Mesenteric fat pad (tissue), 1 donor: ENCODE results near the gene PATJ. TPM values are rescaled to one million over a fixed set of nuclear protein-coding genes. Genes with fewer than 3 reads are reported as not detected.
"Not testable (repeated sequence)": the region's sequence is repeated elsewhere in the genome, so short reads cannot be mapped to it uniquely, and the experiment has no call there.

Source experiments
- DNase-seq: peaks from one replicate; pipeline ENCODE4 v3.0.0-alpha.2; 2020; ENCODE audit warnings: low spot score
- total RNA-seq: library from RNA; stranded (reverse); fragmentation: NEBNext Ultra II Directional; extraction: Animal tissue kit (Norgen Biotek cat#: 25700); gene quantifications from one replicate; pipeline ENCODE4 v1.2.1, GENCODE V29; 2021
- donor health status: DM: yes; HTN: yes; CAD: no.

PATJ gene
- total RNA-seq, 1 donor from 2014 or later: 11.1 TPM

DNA sequence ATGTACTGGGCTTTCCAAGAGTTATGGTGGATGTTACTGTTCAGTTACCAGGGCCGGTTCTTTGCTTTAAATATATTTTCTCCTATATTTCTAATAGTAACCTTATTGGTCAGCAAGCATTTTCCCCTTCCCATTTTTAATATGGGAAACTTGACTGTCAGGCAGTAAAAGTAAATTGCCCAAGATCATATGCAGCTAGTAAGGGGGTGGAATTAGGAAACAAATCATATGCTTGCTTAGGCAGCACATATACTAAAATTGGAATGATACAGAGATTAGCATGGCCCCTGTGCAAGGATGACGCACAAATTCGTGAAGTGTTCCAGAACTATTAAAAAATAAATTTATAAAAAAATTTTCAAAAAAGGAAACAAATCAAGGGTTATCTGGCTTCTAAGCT, 73.9 kb downstream of the PATJ start:
- DNase-seq: no peak

DNA sequence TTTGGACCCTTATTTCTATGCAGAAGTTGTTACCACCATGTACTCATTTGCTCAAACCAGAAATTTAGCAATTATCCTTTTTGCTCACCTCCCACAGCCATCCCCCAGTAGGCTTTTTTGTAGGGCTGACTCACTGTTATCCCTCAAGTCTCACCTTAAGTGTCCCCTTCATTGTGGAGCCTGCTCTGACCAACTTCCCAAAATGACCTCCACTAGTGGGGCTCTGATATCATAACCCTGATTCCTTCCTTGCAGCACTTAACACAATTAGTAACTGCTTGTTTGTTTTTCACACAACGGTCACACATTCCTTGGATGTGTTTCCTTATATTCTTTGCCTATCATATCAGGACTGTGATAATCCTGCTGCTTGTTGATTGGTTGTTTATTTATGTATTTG, 76.7 kb downstream of the PATJ start:
- DNase-seq: no peak

DNA sequence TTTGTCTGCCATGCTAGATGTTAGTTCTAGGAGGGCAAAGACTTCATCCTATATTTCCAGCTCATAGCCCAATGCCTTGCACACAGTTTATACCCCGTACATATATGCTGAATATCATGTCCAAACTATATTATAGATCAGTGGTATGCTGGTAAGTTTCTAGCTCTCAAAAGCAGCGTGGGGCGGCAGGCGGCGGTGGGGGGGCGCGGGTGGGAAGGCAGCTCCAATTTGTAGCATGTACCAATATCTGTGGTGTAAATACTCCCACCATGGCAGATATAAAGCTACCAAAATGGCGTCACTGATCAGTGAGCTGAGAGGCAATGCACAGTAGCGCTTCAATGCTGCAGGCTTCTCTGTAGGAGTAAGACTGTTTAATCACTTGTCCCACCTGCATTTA, 77.1 kb downstream of the PATJ start:
- no peak for DNase-seq

DNA sequence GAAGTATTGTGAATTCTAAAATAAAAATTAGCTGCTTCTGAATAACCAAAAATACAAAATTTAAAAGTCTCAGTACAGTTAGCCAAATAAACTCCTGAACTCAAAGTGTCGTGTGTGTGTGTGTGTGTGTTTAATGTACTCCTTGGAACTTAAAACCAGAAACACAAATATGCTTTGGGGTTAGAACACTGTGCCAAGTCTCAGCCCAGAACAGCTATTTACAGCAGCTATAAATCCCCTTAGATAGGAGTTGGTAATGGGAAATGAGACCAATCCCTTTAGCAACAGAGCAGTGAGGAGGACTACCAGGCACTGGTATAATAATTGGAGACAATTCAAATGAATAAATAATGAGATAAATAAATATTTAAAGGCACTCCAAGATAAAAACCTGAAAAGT, 83.1 kb downstream of the PATJ start:
- DNase-seq: no peak

DNA sequence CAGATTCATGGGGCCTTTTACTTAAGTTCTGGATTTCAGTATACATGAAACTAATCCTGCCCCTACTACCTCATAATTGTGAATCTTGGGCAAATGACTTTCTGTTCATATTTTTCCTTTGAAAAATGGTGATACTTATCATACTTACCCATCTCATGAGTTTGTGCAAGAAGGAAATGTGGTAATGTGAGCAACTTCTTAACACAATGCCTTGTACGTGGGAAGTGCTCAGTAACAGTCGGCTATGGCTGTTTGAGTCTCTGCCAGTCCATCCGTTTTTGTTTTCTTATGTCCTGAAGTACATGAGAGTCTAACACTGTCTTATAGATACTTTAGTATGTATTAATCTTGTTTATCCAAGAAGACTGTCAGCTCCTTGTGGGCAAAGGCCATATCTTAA, 86.5 kb downstream of the PATJ start:
- no peak for DNase-seq

DNA sequence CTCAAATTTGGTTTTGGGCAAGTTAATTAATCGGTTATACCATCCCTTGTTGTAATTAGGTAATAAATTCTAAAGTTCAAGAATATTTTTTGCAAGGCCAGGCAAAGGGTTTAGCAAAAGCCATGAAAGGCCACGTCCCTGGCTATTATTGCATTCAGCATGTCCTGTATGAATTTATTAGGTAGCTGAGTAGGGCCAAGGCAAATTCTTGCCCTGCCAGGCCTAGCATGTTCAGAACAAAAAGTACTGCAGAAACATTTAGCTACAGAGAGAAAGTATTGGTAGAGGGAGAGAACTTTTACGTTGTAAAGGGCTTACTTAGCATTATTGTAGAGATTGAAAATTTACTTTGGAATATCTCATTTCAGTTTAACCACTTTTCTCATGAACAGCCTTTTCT, 94.4 kb downstream of the PATJ start:
- no peak for DNase-seq

DNA sequence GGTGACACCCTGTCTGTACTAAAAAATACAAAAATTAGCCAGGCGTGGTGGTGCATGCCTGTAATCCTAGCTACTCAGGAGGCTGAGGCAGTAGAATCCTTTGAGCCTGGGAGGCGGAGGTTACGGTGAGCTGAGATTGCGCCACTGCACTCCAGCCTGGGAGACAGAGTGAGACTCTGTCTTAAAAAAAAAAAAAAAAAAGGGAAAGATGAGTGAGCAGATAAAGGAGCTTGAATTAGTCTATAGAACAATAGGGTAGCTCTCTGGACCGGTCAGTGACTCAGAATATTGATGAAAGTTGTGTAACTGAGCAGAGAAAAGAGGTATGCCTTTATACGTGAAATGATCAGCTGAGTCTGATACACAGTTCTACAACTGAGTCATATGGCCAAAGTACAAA, 95.3 kb downstream of the PATJ start:
- not testable (repeated sequence) for DNase-seq

DNA sequence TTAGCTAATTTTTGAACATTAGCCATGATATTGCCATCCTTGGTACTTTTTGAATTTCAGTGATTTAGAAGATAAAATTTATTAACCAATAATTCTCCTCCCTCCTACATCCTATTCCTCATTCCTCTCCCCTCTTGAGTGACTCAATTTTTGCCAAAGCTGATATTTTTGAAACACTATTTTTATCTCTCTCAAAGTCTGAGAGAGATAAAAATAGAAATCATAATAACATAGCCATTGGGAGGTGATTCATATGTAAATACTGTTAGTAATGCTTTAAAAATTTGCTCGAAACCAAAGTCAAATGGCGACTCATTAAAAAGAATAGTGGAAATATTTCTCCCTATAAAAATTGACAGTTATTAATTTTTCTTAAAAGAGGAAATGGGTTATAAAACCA, 97.4 kb downstream of the PATJ start:
- DNase-seq: no peak

DNA sequence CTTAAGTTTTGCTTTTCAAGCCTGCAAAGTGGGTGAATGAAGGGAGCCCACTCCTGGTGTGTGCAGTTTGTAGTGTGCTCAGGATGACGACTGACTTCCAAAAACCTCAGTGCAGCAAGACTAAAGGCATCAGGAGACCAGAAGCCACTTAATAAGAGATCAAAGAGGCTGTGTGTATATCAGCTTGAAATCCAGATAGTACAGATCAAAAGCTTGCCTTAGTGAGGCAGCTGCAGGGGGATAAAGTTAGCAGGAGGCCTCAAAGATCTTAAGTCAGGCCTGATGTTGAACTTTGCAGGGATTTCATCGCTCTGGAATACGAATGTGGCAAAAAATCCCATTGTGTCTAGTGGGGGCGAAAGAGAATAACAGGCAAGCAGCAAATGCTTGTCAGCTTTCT, 99.8 kb downstream of the PATJ start:
- DNase-seq: no peak

DNA sequence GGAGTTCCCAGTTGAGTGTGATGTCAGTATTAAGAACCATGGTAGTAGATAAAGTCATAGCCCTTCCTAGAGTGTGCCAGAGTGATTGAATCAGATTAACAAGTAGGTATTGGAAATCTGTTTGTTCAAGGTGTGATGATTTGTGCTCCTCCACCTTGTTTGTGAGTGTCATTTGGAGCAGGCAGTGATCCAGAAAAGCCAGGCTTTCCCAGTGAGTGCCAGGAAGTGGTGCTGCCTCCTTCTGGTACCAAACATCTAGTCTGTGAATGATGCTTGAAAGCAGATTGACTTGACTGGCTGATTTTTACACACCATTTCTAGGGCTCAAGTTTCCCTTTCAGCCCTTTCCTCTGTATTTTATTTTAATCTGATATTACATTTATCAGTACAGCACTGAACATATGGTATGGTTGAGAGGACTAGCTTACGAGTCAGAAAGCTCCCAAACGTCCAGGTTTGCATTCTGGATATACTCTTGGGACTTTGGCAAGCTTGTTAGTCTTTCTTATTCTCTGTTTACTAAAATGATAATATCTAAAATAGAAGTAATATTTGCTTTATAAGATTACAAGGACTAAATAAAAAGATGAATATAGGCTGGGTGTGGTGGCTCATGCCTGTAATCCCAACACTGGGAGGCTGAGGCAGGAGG, 100.7 kb downstream of the PATJ start:
- DNase-seq: no peak

DNA sequence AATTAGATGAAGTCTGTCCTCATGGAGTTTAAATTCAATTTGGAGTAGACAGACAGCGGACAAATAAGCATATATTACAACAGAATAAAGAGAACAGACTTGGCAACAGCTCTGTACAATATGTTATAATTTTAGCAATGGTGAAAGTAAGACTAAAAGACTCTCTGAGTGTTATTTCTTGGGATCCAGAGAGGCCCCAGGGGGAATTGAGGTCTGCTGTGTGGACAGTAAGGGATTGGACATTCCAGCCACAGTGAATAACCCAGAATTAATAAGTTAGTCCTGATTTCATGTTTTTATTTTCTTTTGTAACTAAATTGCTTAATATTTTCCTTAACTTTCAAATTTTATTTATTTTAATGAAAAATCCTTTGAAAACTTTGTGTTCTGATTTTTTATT, 101.7 kb downstream of the PATJ start:
- no peak for DNase-seq

DNA sequence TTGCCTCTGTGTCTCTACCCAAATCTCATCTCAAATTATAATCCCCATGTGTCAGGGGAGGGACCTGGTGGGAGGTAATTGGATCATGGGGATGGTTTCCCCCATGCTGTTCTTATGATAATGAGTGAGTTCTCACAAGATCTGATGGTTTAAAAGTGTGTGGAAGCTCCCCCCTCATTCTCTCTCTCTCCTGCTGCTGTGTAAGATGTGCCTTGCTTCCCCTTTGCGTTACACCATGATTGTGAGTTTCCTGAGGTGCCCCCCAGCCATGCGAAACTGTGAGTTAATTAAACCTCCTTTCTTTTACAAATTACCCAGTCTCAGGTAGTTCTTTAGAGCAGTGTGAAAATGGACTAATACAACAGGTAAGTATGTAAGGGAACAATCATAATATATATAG, 102.4 kb downstream of the PATJ start:
- not testable (repeated sequence) for DNase-seq

DNA sequence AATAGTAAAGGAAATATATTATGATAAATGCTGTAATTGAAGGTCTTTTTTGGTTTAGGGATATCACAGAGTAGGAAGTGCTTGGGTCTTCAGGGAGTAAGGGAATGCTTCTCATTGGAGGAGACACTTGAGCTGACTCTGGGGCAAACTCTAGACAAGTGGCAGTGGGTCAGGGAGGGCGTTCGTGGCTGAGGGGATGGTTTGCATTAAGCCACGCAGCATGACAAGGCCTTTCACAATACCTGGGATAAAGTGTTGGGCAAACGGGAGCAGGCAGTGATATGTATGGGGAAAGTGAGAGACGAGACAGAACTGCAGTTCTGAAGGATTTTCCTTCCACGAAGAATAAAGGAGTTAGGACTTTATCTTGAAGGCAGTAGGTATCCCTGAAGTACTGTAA, 109.0 kb downstream of the PATJ start:
- DNase-seq: no peak

DNA sequence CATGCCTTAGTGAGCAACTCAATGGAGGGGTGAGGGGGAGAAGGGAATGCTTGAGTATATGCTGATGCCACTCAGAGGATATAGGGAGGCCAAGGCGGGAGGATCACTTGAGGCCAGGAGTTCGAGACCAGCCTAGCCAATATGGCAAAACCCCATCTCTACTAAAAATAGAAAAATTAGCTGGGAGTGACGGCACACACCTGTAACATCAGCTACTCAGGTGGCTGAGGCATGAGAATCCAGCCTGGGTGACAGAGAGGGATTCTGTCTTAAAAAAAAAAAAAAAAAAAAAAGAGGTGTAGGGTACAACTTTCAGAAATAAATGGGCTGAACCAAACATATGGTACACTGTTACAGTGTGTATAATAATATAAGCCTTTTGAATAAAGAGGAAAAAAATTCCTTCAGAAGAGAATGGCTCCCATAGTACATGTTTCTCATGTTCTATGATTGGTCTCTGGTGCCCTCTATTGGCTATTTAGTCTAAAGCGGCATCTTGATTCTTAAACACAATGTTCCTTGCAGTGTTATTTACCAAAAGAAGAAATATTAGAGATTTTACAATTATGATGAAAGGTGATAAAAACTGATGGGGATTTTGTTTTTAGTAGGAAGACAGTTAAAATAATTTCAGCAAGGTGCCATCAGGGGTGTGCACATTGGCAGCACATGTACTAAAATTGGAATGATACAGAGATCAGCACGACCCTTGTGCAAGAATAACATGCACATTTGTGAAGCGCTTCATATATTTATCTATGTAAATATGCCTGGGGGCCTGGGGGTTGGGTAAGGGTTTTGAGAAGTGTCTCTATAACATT, 109.8 kb downstream of the PATJ start:
- no peak for DNase-seq

DNA sequence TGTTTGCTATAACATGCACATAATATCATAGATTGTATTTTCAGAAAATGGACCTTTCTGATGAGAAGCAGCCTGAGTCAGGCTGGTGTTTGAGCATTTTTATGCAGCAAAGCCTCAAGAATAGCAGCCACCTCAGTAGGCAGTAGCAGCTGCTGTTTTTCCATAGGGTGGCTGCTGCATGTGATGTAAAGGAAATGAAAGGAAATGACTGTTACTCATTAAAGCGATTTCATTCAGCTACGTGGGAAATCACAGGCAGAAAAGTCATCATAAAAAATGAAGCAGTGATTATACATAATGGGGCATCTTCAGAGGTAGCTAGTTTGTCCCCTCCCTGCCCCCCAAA, 110.4 kb downstream of the PATJ start:
- DNase-seq: no peak

DNA sequence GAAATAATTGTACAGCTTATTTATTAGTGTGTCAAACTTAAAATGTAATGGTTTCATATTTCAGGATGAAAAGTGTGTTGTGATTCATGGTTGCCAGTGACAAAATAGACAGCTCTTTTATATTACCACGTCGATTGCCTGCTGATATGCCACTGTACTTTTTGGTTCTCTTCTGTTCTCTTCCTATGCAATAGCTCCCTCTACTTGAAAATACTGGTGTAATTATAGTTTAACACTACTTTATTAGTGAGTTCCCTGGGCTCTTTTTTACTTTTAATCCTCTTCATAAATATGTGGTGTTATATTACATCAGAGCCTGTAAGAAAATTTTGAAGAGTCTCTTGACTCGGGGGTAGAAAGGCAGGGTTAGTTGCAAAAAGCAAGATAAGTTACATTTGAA, 111.3 kb downstream of the PATJ start:
- DNase-seq: no peak

DNA sequence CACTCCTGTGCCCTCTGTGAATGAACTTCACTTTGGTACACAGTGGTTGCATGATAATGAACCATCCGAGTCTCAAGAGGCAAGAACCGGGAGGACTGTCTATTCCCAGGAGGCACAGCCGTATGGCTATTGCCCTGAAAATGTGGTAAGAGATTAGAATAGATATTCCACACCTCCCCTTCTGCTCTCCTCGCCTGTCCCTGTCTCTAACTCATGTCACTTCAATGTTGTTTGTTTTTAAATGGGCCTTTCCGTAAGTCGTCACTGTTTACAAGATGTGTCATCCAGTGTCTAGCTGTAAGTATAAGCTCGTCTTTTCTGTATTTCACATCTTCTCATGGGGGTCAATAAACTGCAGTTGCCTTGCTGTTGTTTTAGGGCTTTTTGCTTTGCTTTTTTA, 122.2 kb downstream of the PATJ start:
- DNase-seq: no peak

DNA sequence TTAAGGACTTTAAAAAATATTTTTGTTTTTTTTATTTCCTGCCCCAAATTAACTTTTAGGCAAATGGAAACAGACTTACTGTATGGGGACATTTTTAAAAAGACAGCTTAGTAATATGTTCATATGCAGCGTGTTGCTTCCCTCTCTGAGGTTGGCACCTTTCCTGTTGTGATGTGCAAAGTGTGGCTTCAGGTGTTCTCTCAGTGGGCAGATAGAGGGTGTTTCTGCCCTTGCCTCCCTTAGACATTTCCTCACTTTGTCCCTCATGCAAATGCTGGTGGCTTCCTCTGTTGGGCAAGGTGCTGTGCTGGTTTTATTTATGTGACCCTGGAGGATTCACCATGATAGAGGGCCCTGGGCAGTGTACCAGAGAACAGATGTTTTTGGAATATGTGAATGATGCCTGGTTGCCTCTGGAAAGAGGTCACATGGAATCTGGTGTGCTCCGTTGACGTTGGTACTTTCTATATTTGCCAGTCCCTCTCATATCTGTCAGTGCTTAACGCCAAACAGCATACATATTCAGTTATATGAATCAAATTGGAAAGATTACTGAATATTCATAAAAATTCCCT, 123.5 kb downstream of the PATJ start:
- no peak for DNase-seq

DNA sequence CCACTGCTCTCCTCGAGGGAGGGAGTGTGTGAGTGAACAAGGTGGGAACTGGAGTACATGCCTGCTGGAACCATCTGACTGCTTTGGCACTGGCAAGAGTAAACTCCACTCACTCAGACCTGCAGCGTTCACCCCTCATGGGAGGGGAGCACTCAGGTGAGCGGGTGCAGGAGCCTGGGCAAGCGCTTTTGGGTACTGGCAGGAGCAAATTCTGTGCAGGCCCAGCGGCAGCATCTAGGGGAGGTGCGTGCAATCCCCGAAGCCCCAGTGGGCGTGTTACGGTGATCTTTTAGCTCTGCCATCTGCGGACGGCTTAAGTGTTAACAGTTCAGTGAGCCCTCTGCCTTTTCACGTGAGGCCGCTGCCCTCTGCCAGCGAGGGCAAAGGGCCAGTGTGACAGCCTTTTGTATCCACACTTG, 127.4 kb downstream of the PATJ start:
- DNase-seq: no peak

DNA sequence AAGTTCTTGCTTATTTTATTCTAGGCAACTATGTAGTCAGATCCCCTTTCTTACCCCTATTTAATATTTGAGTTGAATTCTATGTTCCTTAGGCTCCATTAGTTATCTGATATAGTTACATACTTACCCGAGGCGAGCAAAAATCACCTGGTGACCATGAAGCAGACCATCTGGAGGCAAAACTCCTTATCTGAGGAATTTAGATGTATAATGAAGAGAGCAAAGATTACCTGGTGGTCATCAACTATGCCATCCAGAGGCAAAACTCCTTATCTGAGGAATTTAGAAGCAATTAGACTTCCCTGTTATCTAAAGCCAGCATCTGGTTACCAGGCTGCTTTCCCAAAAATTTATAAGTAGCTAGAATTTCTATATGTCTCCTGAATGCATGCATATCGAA, 129.9 kb downstream of the PATJ start:
- no peak for DNase-seq

DNA sequence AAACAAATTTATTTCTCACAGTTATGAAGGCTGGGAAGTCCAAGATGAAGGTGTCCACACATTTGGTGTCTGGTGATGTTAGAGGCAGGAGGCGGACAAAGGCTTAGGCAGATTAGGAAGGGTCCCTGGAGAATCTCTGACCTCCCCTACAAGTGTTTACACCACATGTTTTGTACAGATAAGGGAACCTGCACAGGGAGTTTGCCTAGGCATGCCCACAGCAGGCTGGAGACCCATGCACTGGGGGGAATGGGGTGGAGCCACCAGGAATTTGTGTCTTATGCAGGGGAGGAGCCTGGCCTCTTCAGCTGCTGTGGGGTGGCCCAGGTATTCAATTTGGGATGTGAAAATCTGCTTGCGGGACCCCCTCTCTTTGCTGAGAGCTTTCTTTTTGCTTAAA, 131.3 kb downstream of the PATJ start:
- no peak for DNase-seq

DNA sequence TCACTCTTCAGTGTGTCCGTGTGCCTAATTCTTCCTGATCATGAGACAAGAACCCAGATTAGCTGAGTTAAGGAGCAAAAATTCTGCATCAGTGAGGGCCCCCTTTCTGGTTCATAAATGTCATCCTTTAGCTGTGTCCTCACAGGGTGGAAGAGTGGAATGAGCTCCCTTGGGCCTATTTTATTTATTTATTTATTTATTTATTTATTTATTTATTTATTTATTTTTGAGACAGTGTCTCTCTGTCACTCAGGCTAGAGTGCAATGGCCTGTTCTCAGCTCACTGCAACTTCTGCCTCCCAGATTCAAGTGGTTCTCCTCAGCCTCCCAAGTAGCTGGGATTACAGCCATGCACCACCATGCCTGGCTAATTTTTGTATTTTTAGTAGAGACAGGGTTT, 131.7 kb downstream of the PATJ start:
- DNase-seq: no peak

DNA sequence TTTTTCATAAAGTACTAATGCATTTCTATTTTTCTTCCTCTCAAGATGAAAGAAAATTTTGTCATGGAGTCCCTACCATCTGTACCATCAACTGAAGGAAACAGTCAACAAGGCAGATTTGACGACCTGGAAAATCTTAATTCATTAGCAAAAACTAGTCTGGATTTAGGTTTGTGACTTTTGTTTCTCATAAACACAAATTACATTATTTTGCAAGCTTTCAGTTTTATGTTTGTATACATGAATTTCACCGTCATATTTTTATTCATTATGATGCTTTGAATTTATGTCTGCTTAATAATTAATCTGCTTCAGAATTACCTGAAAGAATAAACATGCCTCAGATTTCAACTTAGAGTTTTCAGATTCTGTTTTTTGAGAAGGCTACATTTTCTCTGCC, 132.9 kb downstream of the PATJ start:
- no peak for DNase-seq
